ENCODE results near the gene AGBL4.
"Not testable (repeated sequence)": the region's sequence is repeated elsewhere in the genome, so short reads cannot be mapped to it uniquely, and the experiment has no call there.

Gene AGBL4

GRCh38 chr1:49424782-49425181, 599.0 kb downstream of the AGBL4 start:
- DNase-seq: no peak

- no peak for DNase-seq
These were observed 607.0 kb downstream of the AGBL4 start for GRCh38 chr1:49416758-49417157.

- DNase-seq: no peak
These were observed 615.4 kb downstream of the AGBL4 start for GRCh38 chr1:49408346-49408745.

- no peak for DNase-seq
These were observed 626.7 kb downstream of the AGBL4 start for GRCh38 chr1:49397086-49397485.

GRCh38 chr1:49394200-49394599, 629.6 kb downstream of the AGBL4 start:
- DNase-seq: no peak

- DNase-seq: no peak
These were observed 634.1 kb downstream of the AGBL4 start for GRCh38 chr1:49389699-49390098.

GRCh38 chr1:49364676-49365075, 659.1 kb downstream of the AGBL4 start:
- DNase-seq: no peak

GRCh38 chr1:49363628-49364027, 660.1 kb downstream of the AGBL4 start:
- DNase-seq: no peak

GRCh38 chr1:49358036-49358435, 665.7 kb downstream of the AGBL4 start:
- no peak for DNase-seq

GRCh38 chr1:49356594-49356993, 667.2 kb downstream of the AGBL4 start:
- DNase-seq: no peak

GRCh38 chr1:49351768-49352167, 672.0 kb downstream of the AGBL4 start:
- no peak for DNase-seq

- DNase-seq: no peak
These were observed 676.9 kb downstream of the AGBL4 start for GRCh38 chr1:49346767-49347349.

GRCh38 chr1:49340576-49340975, 683.2 kb downstream of the AGBL4 start:
- no peak for DNase-seq

- DNase-seq: no peak
These were observed 684.7 kb downstream of the AGBL4 start for GRCh38 chr1:49339043-49339442.

GRCh38 chr1:49337251-49337650, 686.5 kb downstream of the AGBL4 start:
- no peak for DNase-seq

- DNase-seq: no peak
These were observed 689.8 kb downstream of the AGBL4 start for GRCh38 chr1:49333906-49334305.

GRCh38 chr1:49331066-49331852, 692.5 kb downstream of the AGBL4 start:
- DNase-seq: no peak

GRCh38 chr1:49323925-49324540, 699.7 kb downstream of the AGBL4 start:
- no peak for DNase-seq

GRCh38 chr1:49320493-49320892, 703.3 kb downstream of the AGBL4 start:
- not testable (repeated sequence) for DNase-seq

GRCh38 chr1:49319426-49319963, 704.3 kb downstream of the AGBL4 start:
- no peak for DNase-seq

- no peak for DNase-seq
These were observed 705.5 kb downstream of the AGBL4 start for GRCh38 chr1:49318218-49318617.

- DNase-seq: no peak
These were observed 716.3 kb downstream of the AGBL4 start for GRCh38 chr1:49307457-49307856.

GRCh38 chr1:49306507-49307070, 717.2 kb downstream of the AGBL4 start:
- DNase-seq: no peak

GRCh38 chr1:49302400-49302799, 721.4 kb downstream of the AGBL4 start:
- not testable (repeated sequence) for DNase-seq
